Psoas muscle (tissue), 8 donors: ENCODE results near the gene KCNK7. TPM values are rescaled to one million over a fixed set of nuclear protein-coding genes. Genes with fewer than 3 reads are reported as not detected.

ENCODE experiments used
- ATAC-seq, 4 donors: fragments of 200-7000 bp; cut with Tn5 transposase; one replicate each; pipeline ENCODE4 v1.9.1; 2020; ENCODE audit warnings: moderate library complexity in 3 of 4, mild to moderate bottlenecking in 2 of 4
- DNase-seq, 2 donors: peaks; one replicate each; pipeline ENCODE4 v3.0.0-alpha.2; 2020
- H3K27ac ChIP-seq: fragments of 200-600 bp; one replicate; pipeline ENCODE4 v1.8.0; 2022
- H3K27me3 ChIP-seq, 3 donors: fragments of 200-600 bp in 1 of 3; one replicate each; pipeline versions ENCODE4 v1.6.1 to v1.8.0; 2013 to 2022; ENCODE audit warnings: low read length in 2 of 3, mild to moderate bottlenecking in 2 of 3, moderate library complexity in 1 of 3; ENCODE audit not compliant: insufficient read depth in 3 of 3
- H3K36me3 ChIP-seq, 2 donors: fragments of 200-600 bp in 1 of 2; one replicate each; pipeline versions ENCODE4 v1.6.1 to v1.8.0; 2013 to 2022; ENCODE audit warnings: low read depth in 1 of 2, mild to moderate bottlenecking in 1 of 2, moderate library complexity in 1 of 2; ENCODE audit not compliant: insufficient read depth in 1 of 2
- H3K4me1 ChIP-seq: fragments of 200-600 bp; one replicate; pipeline ENCODE4 v1.8.0; 2022
- H3K4me3 ChIP-seq: fragments of 200-600 bp; one replicate; pipeline ENCODE4 v1.8.0; 2022; ENCODE audit warnings: mild to moderate bottlenecking
- H3K9me3 ChIP-seq: fragments of 200-600 bp; one replicate; pipeline ENCODE4 v1.8.0; 2022
- CTCF ChIP-seq: fragments of 200-600 bp; IDR thresholded peaks from one replicate; pipeline ENCODE4 v1.8.0; 2022; ENCODE audit warnings: antibody characterized with exemption
- WGBS, 3 donors: extraction: QIAGEN DNeasy Blood & Tissue Kit; methylation state at CpG; one replicate each; pipeline versions ENCODE4 v1.1.6 to v1.1.7; 2013; 5-methylcytosine and 5-hydroxymethylcytosine counted together
- intact Hi-C, 2 donors: fragments of 100-400 bp; cut with DNase I; formaldehyde crosslinking; loops; one replicate each; pipeline versions ENCODE4 v1.11.0 to v1.14.2; 2022
- polyA plus RNA-seq, 3 donors: library from polyadenylated mRNA; stranded (reverse); fragments of 200-250 nt; gene quantifications; one replicate each; pipeline ENCODE4 v1.2.3, GENCODE V29; 2013
- total RNA-seq, 4 donors: library from RNA; stranded (reverse); fragmentation: NEBNext Ultra II Directional in 2 of 4; extraction: Animal tissue kit (Norgen Biotek cat#: 25700) in 2 of 4; gene quantifications; one replicate each; pipeline versions ENCODE4 v1.2.1 to v1.2.4, GENCODE V29; 2021 to 2023
- donor health status: healthy with polysubstance abuse.
- donor health status: DM: no; HTN: no; CAD: no; lungs with moderate emphysema.
- donor health status: Bipolar disorder and iron deficiency.
- donor health status: healthy.
- donor health status: DM: yes; HTN: yes; CAD: no.
- donor health status: DM: no; HTN: no; CAD: no.
- donor health status: DM: no; HTN: no; CAD: no.
- donor health status: DM: yes; HTN: yes; CAD: no.

KCNK7 gene
- total and polyA plus RNA-seq, 7 donors: 0.19 to 1.4 (median 0.41) TPM; not detected in 1

DNA sequence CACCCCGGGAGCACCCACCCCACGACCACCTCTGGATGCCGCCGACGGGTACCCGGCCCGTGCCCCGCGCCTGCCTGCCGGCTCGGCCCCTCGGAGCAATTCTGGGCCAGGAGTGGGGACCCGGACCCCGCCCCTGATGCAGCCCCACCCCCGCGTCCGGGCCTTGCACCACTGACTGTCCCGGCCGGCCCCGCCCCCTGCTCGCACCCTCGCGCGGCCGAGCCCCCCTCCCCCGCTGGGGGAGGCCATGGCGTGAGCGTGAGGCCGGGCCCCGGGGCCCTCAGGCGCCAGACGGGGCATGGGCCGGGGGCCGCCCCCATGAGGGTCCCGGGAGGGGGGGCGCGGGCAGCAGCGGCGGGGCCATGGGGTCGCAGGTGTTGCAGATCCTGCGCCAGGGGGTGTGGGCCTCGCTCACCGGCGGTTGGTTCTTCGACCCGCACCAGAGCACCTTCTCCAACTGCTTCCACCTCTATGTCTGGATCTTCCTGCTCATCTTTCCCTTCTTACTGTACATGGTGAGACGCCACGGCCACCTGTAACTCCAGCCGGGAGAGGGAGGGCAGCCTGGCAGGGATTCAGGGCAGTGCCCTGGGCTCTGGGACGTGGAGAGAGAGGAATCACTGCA lies 20.5 kb upstream of the KCNK7 start:
- H3K4me1 ChIP-seq: peaks cover 31% of the 10 kb centered on the region
- DNase-seq (peak in 1 of 2 donors; percentile 75), ATAC-seq (peak; percentile 1 to 4 (median 2))
- no peaks in the 10 kb centered on the region for H3K27me3 ChIP-seq
- intact Hi-C loops: loop anchor here in 1 of 2 donors (2.0 to 5.0 kb wide), 2 partner anchors 41 to 96 kb away; partner anchors contain the start of gene KAT5
- H3K27ac ChIP-seq: peak overlapping the region; percentile 89
- peak overlapping the region; percentile 97 for H3K4me3 ChIP-seq
- H3K9me3 ChIP-seq: no peaks in the 10 kb centered on the region
- no peak for TF ChIP-seq CTCF
- peaks cover 0 to 47% of the 10 kb centered on the region in 2 donors for H3K36me3 ChIP-seq
- WGBS, 3 donors: 0 to 1% (median 0%) methylated on average over 22 to 50 of the region's 50 CpGs

DNA sequence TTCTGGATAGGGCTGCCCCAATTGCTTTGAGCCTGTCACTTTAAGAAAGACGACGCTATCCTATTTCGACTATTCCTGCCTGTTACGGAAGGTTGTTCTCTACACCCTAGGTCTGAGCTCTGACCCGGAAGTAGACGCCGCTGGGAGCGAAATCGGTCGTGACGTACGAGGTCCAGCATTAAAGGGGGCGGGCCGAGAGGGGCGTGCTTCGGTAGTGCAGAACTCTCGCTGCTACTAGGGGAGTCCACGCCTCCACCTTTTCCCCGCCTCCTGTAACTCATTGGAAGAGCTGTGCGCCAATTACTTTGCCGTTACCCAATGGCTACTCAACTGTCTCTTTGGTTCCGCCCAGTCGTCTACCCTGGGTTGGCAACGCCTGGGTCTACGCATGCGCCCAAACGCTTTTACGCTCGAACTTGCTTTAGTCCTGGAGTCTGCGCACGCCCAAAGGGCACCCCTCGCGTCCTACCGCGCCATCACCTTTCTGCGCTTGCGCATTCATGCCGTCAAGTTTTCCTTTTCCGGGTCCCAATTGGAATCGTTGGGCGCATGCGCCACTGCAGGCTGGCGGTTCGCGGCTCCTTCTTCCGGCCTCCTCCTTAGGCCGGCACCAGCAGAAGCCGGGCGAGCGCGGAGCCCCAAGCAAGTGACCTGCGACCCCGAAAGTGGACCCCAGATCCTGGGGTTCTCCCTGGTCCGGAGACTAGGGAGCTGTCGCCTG lies 19.8 kb upstream of the KCNK7 start, which contains the start of gene PCNX3:
Gene PCNX3, plus strand, starts transcription at position 548 of the 721 bp plus-strand sequence. CDS start 536 bp downstream, outside the sequence.
- ATAC-seq (peak; percentile 85 to 88 (median 85)), DNase-seq (peak; percentile 100)
- Histone ChIP-seq H3K27ac (peak within 1 kb of the TSS; percentile 89), H3K4me1 (peaks cover 35% of the 10 kb centered on the region), H3K27me3 (no peaks in the 10 kb centered on the region), H3K9me3 (no peaks in the 10 kb centered on the region), H3K36me3 (peaks cover 0 to 43% of the 10 kb centered on the region in 2 donors), H3K4me3 (peak within 1 kb of the TSS; percentile 97)
- TF ChIP-seq CTCF: no peak
- WGBS, 3 donors: 0% methylated on average over 52 to 55 of the region's 55 CpGs
- intact Hi-C loops: loop anchor here in 1 of 2 donors (5.0 kb wide), 1 partner anchor 97 kb away; the partner anchor contains the start of gene KAT5

- Histone ChIP-seq H3K27ac (peak overlapping the region; percentile 89), H3K4me3 (peak overlapping the region; percentile 97), H3K36me3 (peaks cover 0 to 32% of the 10 kb centered on the region in 2 donors), H3K4me1 (peaks cover 41% of the 10 kb centered on the region), H3K9me3 (no peaks in the 10 kb centered on the region), H3K27me3 (no peaks in the 10 kb centered on the region)
- peak in 1 of 4 donors; percentile 0 for ATAC-seq
- peak in 1 of 2 donors; percentile 75 for DNase-seq
- TF ChIP-seq CTCF: no peak
- intact Hi-C loops: loop anchor here in 1 of 2 donors (5.0 kb wide), 1 partner anchor 41 kb away; the partner anchor contains the start of genes FAM89B and ZNRD2
- WGBS, 3 donors: 10 to 12% (median 11%) methylated on average over 33 to 43 of the region's 43 CpGs
These were observed 17.7 kb upstream of the KCNK7 start for GRCh38 chr11:65613091-65613928.

GRCh38 chr11:65612691-65613090 lies 17.1 kb upstream of the KCNK7 start:
- ATAC-seq: no peak
- H3K4me1 ChIP-seq: peaks cover 45% of the 10 kb centered on the region
- H3K36me3 ChIP-seq: peaks cover 0 to 25% of the 10 kb centered on the region in 2 donors
- no peak for DNase-seq
- no peak for TF ChIP-seq CTCF
- intact Hi-C loops: loop anchor here in 1 of 2 donors (5.0 kb wide), 1 partner anchor 40 kb away; the partner anchor contains the start of genes FAM89B and ZNRD2
- peak overlapping the region; percentile 89 for H3K27ac ChIP-seq
- peak overlapping the region; percentile 97 for H3K4me3 ChIP-seq
- 49 to 56% (median 56%) methylated on average over 7 of the region's 7 CpGs for WGBS, 3 donors
- no peaks in the 10 kb centered on the region for H3K27me3 ChIP-seq
- no peaks in the 10 kb centered on the region for H3K9me3 ChIP-seq
